Activated CD4-positive, alpha-beta T cell treated with anti-CD3 and anti-CD28 coated beads, Interleukin-10, Interleukin-2, amounts not matched to agents 100 ng/mL and 50 ng/mL, durations not matched to agents 16 hours and 8 hours (primary cell): Measurements from ENCODE around the gene ZNF346.
"Not testable (repeated sequence)": the region's sequence is repeated elsewhere in the genome, so short reads cannot be mapped to it uniquely, and the experiment has no call there.

ENCODE experiments used
- DNase-seq: peaks from one replicate; pipeline ENCODE4 v3.0.0-alpha.2; 2020

ZNF346 gene

GRCh38 chr5:177010153-177010552 lies 12.3 kb upstream of the ZNF346 start:
- no peak for DNase-seq

GRCh38 chr5:177015156-177015555 lies 7.3 kb upstream of the ZNF346 start:
- no peak for DNase-seq

GRCh38 chr5:177018341-177018740 lies 4.2 kb upstream of the ZNF346 start:
- no peak for DNase-seq

- DNase-seq: no peak
Measured at GRCh38 chr5:177020033-177020432, 2.5 kb upstream of the ZNF346 start.

GRCh38 chr5:177023303-177023664 lies 788 bp downstream of the ZNF346 start:
- peak; percentile 13 for DNase-seq

- no peak for DNase-seq
Measured at GRCh38 chr5:177024559-177024958, 2.1 kb downstream of the ZNF346 start.

- DNase-seq: no peak
Measured at GRCh38 chr5:177025101-177025601, 2.7 kb downstream of the ZNF346 start.

GRCh38 chr5:177027665-177028064 lies 5.2 kb downstream of the ZNF346 start:
- DNase-seq: no peak

GRCh38 chr5:177029498-177029897 lies 7.0 kb downstream of the ZNF346 start:
- DNase-seq: no peak

- no peak for DNase-seq
Measured at GRCh38 chr5:177035976-177036375, 13.5 kb downstream of the ZNF346 start.

- DNase-seq: no peak
Measured at GRCh38 chr5:177036443-177036842, 13.9 kb downstream of the ZNF346 start.

- no peak for DNase-seq
Measured at GRCh38 chr5:177036921-177037320, 14.4 kb downstream of the ZNF346 start.

- no peak for DNase-seq
Measured at GRCh38 chr5:177040814-177041420, 18.4 kb downstream of the ZNF346 start.

- DNase-seq: no peak
Measured at GRCh38 chr5:177041936-177042335, 19.4 kb downstream of the ZNF346 start.

- no peak for DNase-seq
Measured at GRCh38 chr5:177043114-177043513, 20.6 kb downstream of the ZNF346 start.

- no peak for DNase-seq
Measured at GRCh38 chr5:177043958-177044357, 21.5 kb downstream of the ZNF346 start.

GRCh38 chr5:177044641-177045040 lies 22.1 kb downstream of the ZNF346 start:
- DNase-seq: no peak

- DNase-seq: no peak
Measured at GRCh38 chr5:177045631-177046030, 23.1 kb downstream of the ZNF346 start.

GRCh38 chr5:177048531-177048930 lies 26.0 kb downstream of the ZNF346 start:
- not testable (repeated sequence) for DNase-seq

GRCh38 chr5:177049285-177049684 lies 26.8 kb downstream of the ZNF346 start:
- DNase-seq: no peak

GRCh38 chr5:177064500-177065277 lies 42.2 kb downstream of the ZNF346 start:
- no peak for DNase-seq

- DNase-seq: no peak
Measured at GRCh38 chr5:177065491-177065890, 43.0 kb downstream of the ZNF346 start.

GRCh38 chr5:177066224-177066623 lies 43.7 kb downstream of the ZNF346 start:
- no peak for DNase-seq

- no peak for DNase-seq
Measured at GRCh38 chr5:177067503-177067902, 45.0 kb downstream of the ZNF346 start.
